Mesothelial cell of epicardium (in vitro differentiated cells): ENCODE data around the gene SCD5. TPM values are rescaled to one million over a fixed set of nuclear protein-coding genes. Genes with fewer than 3 reads are reported as not detected.

ENCODE experiments used
- DNase-seq, 2 experiments: peaks; one replicate each; pipeline ENCODE4 v3.0.0; 2021; ENCODE audit warnings: low spot score in 2 of 2; ENCODE audit not compliant: unreplicated experiment in 2 of 2
- H3K27ac Mint-ChIP-seq: 2 replicates; pipeline ENCODE4 v1.8.0; 2021; ENCODE audit warnings: mixed read lengths
- H3K27me3 Mint-ChIP-seq: 2 replicates; pipeline ENCODE4 v1.8.0; 2021; ENCODE audit warnings: low read depth, mixed read lengths
- H3K36me3 Mint-ChIP-seq: 2 replicates; pipeline ENCODE4 v1.8.0; 2021; ENCODE audit warnings: mixed read lengths
- H3K4me1 Mint-ChIP-seq: 2 replicates; pipeline ENCODE4 v1.8.0; 2021; ENCODE audit warnings: mixed read lengths
- H3K4me3 Mint-ChIP-seq: 2 replicates; pipeline ENCODE4 v1.8.0; 2021; ENCODE audit warnings: mild to moderate bottlenecking, moderate library complexity, mixed read lengths
- H3K9me3 Mint-ChIP-seq: 2 replicates; pipeline ENCODE4 v1.8.0; 2021; ENCODE audit warnings: mixed read lengths
- total RNA-seq: library from RNA; stranded (reverse); gene quantifications from 3 replicates; pipeline ENCODE4 v1.2.1, GENCODE V29; 2021
- TF ChIP-seq, protein P1 (sequence below): fragments of 200-600 bp; sonication (generic); IDR thresholded peaks from one replicate; pipeline ENCODE4 v1.5.0; 2021; ENCODE audit warnings: antibody characterized with exemption; ENCODE audit not compliant: unreplicated experiment

The SCD5 gene
- total RNA-seq, 1 donor from 2014 or later = 27.2 TPM

DNA sequence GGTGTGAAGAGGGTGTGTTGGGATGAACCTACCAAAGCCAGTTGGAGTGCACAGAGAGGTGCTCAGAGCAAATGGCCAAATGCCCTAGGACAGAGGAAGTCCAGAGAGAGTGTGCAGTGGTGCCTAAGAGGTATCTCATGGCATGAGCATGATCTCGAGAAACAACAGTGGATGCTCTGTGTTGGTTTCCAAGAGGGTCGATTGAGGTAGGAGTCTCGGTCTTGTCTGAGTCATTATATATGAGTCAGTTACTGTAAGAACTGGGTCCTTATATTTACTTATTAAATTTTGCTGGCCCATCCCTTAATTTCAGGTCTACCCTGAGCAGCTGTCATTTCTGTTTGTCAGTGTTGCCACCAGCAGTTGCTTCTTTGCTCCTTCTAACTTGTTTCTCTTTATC lies 150.2 kb downstream of the SCD5 start:
- Mint-ChIP-seq H3K4me3 (no peak overlapping the region), H3K27ac (no peak overlapping the region), H3K27me3 (peaks cover 1% of the 10 kb centered on the region), H3K36me3 (peaks cover 4% of the 10 kb centered on the region), H3K4me1 (peaks cover 16% of the 10 kb centered on the region), H3K9me3 (no peaks in the 10 kb centered on the region)
- no peak for DNase-seq
- TF ChIP-seq, protein P1, sequence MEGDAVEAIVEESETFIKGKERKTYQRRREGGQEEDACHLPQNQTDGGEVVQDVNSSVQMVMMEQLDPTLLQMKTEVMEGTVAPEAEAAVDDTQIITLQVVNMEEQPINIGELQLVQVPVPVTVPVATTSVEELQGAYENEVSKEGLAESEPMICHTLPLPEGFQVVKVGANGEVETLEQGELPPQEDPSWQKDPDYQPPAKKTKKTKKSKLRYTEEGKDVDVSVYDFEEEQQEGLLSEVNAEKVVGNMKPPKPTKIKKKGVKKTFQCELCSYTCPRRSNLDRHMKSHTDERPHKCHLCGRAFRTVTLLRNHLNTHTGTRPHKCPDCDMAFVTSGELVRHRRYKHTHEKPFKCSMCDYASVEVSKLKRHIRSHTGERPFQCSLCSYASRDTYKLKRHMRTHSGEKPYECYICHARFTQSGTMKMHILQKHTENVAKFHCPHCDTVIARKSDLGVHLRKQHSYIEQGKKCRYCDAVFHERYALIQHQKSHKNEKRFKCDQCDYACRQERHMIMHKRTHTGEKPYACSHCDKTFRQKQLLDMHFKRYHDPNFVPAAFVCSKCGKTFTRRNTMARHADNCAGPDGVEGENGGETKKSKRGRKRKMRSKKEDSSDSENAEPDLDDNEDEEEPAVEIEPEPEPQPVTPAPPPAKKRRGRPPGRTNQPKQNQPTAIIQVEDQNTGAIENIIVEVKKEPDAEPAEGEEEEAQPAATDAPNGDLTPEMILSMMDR = no peak

DNA sequence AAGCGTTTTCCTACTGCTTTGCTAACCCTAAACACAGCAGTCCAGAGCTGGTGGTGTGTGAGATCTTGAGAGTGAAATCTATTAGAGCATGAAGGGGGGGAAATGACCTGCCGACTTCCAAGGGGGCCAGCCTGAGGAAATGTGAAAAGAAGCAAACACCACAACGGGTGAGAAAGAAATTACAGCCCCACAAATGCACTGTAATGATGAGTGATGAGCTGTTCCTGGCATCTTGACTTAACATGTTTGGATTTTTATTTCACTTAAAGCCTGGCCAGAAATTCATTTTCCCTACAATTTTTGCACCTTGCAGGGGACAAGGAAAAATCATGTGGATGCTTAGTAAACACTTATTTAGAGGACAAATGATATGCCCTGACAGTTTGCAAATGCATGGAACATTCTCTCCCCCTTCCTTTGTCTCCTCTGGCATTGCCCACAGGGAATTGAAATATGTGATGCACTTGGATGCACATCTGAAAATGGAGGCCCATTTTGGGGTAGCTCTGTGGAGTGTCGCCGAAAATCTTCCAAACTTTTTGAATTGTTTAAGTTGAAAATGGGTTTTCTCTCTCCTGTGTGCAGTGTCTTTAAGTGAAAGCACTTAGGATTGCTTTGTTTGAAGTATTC lies 152.5 kb downstream of the SCD5 start:
- Mint-ChIP-seq H3K27ac (no peak overlapping the region), H3K4me1 (peaks cover 16% of the 10 kb centered on the region), H3K27me3 (no peaks in the 10 kb centered on the region), H3K4me3 (no peak overlapping the region), H3K36me3 (peaks cover 2% of the 10 kb centered on the region), H3K9me3 (no peaks in the 10 kb centered on the region)
- TF ChIP-seq, protein P1 = no peak
- no peak for DNase-seq

- Mint-ChIP-seq H3K27me3 (no peaks in the 10 kb centered on the region), H3K9me3 (no peaks in the 10 kb centered on the region), H3K36me3 (no peaks in the 10 kb centered on the region), H3K4me3 (no peak overlapping the region), H3K4me1 (peaks cover 16% of the 10 kb centered on the region), H3K27ac (no peak overlapping the region)
- DNase-seq = no peak
- TF ChIP-seq, protein P1 = no peak
These were observed 153.9 kb downstream of the SCD5 start for GRCh38 chr4:82644734-82645126.

GRCh38 chr4:82643994-82644733 lies 154.4 kb downstream of the SCD5 start:
- no peak overlapping the region for H3K27ac Mint-ChIP-seq
- no peaks in the 10 kb centered on the region for H3K9me3 Mint-ChIP-seq
- no peak for DNase-seq
- TF ChIP-seq, protein P1 = no peak
- no peaks in the 10 kb centered on the region for H3K27me3 Mint-ChIP-seq
- peaks cover 16% of the 10 kb centered on the region for H3K4me1 Mint-ChIP-seq
- no peaks in the 10 kb centered on the region for H3K36me3 Mint-ChIP-seq
- no peak overlapping the region for H3K4me3 Mint-ChIP-seq

- Mint-ChIP-seq H3K4me1 (peaks cover 16% of the 10 kb centered on the region), H3K9me3 (no peaks in the 10 kb centered on the region), H3K27ac (no peak overlapping the region), H3K36me3 (no peaks in the 10 kb centered on the region), H3K4me3 (no peak overlapping the region), H3K27me3 (no peaks in the 10 kb centered on the region)
- no peak for DNase-seq
- TF ChIP-seq, protein P1 = no peak
These were observed 156.3 kb downstream of the SCD5 start for GRCh38 chr4:82642331-82642730.
